Ishikawa (cell line): Measurements from ENCODE around the gene PMEPA1.

Experiments used
- CEBPB ChIP-seq: IDR thresholded peaks from 2 replicates; pipeline ENCODE4 v1.6.1; 2012
- TEAD4 ChIP-seq: IDR thresholded peaks from 2 replicates; pipeline ENCODE4 v1.6.1; 2012
- YY1 ChIP-seq: IDR thresholded peaks from 2 replicates; pipeline ENCODE4 v1.6.1; 2012; ENCODE audit warnings: low read depth

GRCh38 chr20:57613481-57613921, 96.3 kb downstream of the PMEPA1 start:
- TF ChIP-seq CEBPB (no peak), YY1 (no peak), TEAD4 (no peak)
